Measurements from ENCODE around the gene PTGIR.

GRCh38 chr19:46639358-46640182 lies 14.7 kb upstream of the PTGIR start:
- TF ChIP-seq CTCF (IDR thresholded peaks at IDR 0.05) = no peak
- TF ChIP-seq, protein P1, sequence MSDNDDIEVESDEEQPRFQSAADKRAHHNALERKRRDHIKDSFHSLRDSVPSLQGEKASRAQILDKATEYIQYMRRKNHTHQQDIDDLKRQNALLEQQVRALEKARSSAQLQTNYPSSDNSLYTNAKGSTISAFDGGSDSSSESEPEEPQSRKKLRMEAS (IDR thresholded peaks at IDR 0.05) = no peak
- no peak for TF ChIP-seq POLR2A (IDR thresholded peaks at IDR 0.05; ENCODE audit: low read length)
- no peak for TF ChIP-seq EHMT2 (IDR thresholded peaks at IDR 0.05; ENCODE audit: low read depth)
- TF ChIP-seq BHLHE40 (IDR thresholded peaks at IDR 0.05; ENCODE audit: low read depth, low read length) = no peak
- TF ChIP-seq, protein P2, sequence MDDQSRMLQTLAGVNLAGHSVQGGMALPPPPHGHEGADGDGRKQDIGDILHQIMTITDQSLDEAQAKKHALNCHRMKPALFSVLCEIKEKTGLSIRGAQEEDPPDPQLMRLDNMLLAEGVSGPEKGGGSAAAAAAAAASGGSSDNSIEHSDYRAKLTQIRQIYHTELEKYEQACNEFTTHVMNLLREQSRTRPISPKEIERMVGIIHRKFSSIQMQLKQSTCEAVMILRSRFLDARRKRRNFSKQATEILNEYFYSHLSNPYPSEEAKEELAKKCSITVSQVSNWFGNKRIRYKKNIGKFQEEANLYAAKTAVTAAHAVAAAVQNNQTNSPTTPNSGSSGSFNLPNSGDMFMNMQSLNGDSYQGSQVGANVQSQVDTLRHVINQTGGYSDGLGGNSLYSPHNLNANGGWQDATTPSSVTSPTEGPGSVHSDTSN (IDR thresholded peaks at IDR 0.05) = no peak
- TF ChIP-seq, protein P3, sequence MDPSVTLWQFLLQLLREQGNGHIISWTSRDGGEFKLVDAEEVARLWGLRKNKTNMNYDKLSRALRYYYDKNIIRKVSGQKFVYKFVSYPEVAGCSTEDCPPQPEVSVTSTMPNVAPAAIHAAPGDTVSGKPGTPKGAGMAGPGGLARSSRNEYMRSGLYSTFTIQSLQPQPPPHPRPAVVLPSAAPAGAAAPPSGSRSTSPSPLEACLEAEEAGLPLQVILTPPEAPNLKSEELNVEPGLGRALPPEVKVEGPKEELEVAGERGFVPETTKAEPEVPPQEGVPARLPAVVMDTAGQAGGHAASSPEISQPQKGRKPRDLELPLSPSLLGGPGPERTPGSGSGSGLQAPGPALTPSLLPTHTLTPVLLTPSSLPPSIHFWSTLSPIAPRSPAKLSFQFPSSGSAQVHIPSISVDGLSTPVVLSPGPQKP (IDR thresholded peaks at IDR 0.05; ENCODE audit: low read depth, low read length) = no peak
- no peak for TF ChIP-seq REST (IDR thresholded peaks at IDR 0.05)
- TF ChIP-seq KDM5A (IDR thresholded peaks at IDR 0.05) = no peak
- TF ChIP-seq RNF2 (IDR thresholded peaks at IDR 0.05; ENCODE audit: borderline replicate concordance, low read depth) = no peak; the same call in 1 of the 2 replicates
- TF ChIP-seq POLR2AphosphoS2 (conservative IDR thresholded peaks at IDR 0.05; ENCODE audit: low read length) = no peak

Measured in A549 (cell line).